ENCODE measurements around the gene PLS1.
"Not testable (repeated sequence)": the region's sequence is repeated elsewhere in the genome, so short reads cannot be mapped to it uniquely, and the experiment has no call there.

The PLS1 gene, protein sequence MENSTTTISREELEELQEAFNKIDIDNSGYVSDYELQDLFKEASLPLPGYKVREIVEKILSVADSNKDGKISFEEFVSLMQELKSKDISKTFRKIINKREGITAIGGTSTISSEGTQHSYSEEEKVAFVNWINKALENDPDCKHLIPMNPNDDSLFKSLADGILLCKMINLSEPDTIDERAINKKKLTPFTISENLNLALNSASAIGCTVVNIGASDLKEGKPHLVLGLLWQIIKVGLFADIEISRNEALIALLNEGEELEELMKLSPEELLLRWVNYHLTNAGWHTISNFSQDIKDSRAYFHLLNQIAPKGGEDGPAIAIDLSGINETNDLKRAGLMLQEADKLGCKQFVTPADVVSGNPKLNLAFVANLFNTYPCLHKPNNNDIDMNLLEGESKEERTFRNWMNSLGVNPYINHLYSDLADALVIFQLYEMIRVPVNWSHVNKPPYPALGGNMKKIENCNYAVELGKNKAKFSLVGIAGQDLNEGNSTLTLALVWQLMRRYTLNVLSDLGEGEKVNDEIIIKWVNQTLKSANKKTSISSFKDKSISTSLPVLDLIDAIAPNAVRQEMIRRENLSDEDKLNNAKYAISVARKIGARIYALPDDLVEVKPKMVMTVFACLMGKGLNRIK

GRCh38 chr3:142595951-142596725, at the start of gene PLS1:
TSS of gene PLS1 (plus strand) at chr3:142596393. CDS start at chr3:142664238, 67,845 bp downstream.
- peak; percentile 93 for DNase-seq

DNA sequence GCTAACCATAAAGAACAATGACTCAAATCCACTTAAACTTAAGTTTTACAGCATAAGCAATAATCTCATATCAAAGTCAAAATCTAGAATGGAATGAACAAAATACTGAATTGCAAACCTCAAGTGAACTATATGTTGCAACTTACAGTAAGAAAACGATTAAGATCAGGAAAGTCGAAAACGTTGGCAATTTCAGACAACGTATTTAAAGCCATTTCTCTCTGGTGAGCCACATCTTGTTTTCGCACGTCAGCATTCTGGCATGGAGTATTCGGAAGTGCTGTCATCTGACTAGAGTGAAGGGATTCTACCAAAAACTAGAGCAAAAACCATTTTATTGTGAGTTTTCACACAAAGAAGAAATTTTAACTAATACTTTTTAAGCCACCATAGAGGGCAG, 46.2 kb upstream of the PLS1 start:
- DNase-seq, result no peak

DNA sequence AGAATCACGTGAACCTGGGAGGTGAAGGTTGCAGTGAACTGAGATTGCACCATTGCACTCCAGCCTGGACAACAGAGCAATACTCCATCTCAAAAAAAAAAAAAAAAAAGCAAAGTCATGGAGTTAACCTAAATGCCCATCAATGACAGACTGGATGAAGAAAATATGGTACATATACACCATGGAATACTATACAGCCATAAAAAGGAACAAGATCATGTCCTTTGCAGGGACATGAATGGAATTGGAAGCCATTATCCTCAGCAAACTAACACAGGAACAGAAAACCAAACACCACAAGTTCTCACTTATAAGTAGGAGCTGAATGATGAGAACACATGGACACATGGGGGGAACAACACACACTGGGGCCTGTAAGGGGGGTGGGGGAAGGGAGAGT, 43.6 kb upstream of the PLS1 start:
- DNase-seq, result not testable (repeated sequence)

GRCh38 chr3:142553741-142554140, 42.5 kb upstream of the PLS1 start:
- DNase-seq, result no peak

- DNase-seq, result no peak
These were observed 36.1 kb upstream of the PLS1 start for GRCh38 chr3:142560118-142560517.

- no peak for DNase-seq
These were observed 32.6 kb upstream of the PLS1 start for GRCh38 chr3:142563496-142563997.

DNA sequence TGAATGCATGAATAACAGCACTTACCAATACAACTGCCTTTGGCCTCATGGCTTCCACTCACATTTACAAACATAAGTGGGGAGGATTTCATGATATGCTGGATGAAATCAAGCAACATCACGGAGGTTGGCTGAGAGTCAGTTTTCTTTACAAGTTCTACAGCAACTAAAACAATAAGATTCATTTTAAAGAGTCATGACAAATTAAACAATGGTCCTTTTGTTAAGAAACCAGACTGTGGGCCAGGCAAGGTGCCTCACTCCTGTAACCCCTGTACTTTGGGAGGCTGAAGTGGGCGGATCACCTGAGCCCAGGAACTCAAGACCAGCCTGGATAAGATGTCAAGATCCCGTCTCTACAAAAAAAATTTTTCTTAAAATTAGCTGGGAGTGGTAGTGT, 30.1 kb upstream of the PLS1 start:
- DNase-seq, result no peak

- DNase-seq, result no peak
These were observed 27.7 kb upstream of the PLS1 start for GRCh38 chr3:142568393-142569017.

DNA sequence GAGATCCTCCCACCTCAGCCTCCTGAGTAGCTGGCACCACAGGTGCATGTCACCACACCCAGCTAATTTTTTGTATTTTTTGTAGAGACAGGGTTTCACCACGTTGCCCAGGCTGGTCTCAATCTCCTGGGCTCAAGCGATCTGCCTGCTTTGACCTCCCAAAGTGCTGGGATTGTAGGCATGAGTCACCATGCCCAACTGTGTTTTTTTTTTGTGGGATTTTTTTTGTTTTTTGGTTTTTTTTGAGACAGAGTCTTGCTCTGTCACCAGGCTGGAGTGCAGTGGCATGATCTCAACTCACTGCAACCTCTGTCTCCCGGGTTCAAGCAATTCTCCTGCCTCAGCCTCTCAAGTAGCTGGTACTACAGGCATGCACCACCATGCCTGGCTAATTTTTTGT, 26.8 kb upstream of the PLS1 start:
- not testable (repeated sequence) for DNase-seq

DNA sequence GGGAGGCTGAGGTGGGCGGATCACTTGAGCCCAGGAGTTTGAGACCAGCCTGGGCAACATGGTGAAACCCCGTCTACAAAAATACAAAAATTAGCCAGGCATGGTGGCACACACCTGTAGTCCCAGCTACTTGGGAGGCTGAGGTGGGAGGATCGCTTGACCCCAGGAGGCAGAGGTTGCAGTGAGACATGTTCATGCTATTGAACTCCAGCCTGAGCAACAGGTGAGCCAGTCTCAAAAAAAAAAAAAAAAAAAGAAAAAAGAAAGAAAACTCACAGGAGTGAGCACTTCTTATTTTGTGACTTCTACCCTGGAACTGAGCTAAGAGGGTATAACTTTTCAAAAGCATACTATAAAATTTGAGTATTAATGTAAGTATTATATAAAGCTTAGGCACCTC, 22.0 kb upstream of the PLS1 start:
- not testable (repeated sequence) for DNase-seq

DNA sequence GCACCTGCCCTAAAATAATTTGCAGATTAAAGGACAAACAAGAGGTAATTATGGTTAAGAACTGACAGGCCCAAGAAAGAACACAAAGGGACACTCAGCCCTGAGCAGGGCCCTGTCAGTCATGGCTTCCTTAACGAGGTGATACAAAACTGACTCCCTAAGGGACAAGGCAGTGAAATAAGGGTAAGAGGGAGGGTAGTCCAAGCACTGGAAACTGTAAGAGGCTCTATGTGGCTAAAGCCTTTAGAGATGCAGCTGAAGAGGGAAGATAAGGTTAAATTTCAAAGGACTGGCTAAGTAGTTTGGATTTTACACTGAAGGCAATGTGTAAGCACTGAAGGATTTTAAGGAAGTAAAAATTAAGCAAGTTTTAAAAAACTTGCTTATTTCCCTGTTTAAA, 21.5 kb upstream of the PLS1 start:
- no peak for DNase-seq

DNA sequence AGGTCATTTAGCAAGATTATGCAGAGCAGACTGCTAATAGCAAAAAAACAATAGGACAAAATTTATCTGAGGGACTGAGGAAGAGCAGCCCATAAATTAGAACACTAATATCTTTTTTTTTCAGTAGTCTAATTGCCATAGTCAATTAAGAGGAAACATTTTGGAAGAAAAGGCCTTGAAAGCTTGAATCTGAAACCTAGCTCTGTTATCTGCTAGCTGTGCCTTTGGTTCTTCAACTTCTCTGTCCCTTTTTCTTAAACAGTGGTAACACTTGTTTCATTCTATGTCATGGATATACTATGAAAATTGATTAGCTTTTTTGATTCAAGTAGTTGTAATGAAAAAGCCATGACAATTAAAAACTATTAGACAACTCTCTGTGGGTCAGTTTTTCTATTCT, 19.4 kb upstream of the PLS1 start:
- DNase-seq, result no peak

GRCh38 chr3:142577696-142578328, 18.4 kb upstream of the PLS1 start:
- DNase-seq, result peak; percentile 51

DNA sequence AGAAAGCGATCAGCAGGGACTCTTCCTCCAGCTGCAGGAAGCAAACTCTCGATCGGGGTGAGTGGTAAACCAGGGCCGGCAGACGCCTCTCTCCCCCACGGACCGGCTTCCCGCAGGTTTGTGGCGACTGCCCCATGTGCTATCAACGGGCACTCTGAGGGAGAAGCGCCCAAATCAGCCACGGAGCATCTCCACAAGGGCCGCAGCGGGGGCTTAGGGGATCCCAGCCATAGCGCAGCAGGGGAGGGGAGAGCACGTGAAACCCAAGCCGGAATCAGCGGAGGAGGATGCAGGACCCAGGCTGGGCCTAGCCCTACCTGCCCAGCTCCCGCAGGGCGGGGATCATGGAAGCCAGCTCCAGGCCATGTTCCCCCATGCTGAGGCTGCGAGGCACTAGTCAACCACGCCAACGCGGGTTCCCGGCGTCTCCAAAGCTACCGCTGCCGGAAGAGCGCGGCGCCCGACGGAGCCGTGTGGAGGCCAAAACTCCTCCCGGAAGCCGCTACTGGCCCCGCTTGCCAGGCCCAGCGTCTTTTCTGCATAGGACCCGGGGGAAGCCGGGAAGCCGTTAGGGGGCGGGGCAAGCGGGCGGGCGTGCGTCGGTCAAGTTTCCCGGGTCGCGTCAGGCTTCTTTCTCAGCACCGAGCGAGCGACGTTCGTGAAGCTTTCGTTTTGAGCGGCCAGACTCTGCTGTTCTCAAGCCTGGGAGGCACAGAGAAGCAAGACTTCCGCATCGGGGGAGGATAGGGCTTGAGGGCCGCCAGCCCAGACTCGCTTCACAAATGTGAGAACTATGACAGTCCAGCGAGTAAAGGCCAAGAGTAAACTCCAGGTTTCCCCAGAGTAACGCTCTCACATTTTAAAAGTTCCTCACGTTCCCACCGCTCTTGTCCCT, 17.6 kb upstream of the PLS1 start, which contains the start of gene ATR:
Gene ATR, minus strand, starts transcription at position 405 of the 895 bp plus-strand sequence. Its CDS starts 29 bp downstream, at position 376.
- peak; percentile 97 for DNase-seq

- no peak for DNase-seq
These were observed 16.2 kb upstream of the PLS1 start for GRCh38 chr3:142580061-142580423.

DNA sequence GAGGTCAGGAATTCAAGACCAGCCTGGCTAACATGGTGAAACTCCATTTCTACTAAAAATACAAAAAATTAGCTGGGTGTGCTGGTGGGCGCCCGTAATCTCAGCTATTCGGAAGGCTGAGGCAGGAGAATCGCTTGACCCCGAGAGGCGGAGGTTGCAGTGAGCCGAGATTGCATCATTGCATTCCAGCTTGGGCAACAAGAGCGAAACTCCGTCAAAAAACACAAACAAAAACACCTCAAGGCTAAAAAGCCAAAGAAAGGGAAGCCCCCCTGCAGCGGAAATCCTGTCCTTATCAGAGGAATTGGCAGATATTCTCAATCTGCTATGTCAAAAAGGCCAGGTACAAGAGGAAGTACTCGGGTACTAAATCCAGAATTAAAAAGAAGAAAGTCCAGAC, 15.1 kb upstream of the PLS1 start:
- not testable (repeated sequence) for DNase-seq

GRCh38 chr3:142586803-142587406, 9.3 kb upstream of the PLS1 start:
- DNase-seq, result peak; percentile 78

GRCh38 chr3:142588703-142589102, 7.5 kb upstream of the PLS1 start:
- DNase-seq, result no peak

DNA sequence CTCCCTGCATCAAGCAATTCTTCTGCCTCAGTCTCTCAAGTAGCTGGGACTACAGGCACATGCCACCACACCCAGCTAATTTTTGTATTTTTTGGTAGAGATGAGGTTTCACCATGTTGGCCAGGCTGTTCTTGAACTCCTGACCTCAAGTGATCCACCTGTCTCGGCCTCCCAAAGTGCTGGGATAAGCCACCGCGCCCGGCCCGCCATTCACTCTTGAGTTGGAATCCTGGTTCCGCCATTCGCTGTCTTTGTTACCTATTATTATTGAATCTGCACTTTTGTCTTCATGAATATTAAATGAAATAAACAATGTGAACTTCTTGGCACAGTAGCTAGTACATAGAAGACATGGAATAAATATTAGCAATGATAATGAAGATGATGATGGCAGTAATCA, 3.9 kb upstream of the PLS1 start:
- DNase-seq, result not testable (repeated sequence)

DNA sequence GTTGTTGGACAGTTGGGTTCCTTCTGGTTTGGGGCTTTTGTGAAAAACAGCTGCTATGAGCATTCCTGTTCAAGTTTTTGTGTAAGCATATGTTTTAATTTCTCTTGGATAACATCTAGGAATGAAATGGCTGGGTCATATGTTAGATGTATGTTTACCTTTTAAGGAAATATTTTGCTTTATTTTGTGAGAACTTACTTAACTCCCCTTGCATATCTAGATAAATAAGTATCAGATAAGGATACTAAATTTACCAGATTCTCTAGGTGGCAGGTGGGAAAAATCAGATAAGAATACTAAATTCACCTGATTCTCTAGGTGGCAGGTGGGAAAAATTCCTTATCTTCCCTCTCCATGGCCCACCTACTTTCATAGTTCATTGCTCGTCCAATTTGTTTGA, 1.1 kb upstream of the PLS1 start:
- no peak for DNase-seq

GRCh38 chr3:142595581-142595950, 627 bp upstream of the PLS1 start:
- peak; percentile 70 for DNase-seq

Data from DMS53 (cell line).